ENCODE results near the gene MYT1.

Gene MYT1

DNA sequence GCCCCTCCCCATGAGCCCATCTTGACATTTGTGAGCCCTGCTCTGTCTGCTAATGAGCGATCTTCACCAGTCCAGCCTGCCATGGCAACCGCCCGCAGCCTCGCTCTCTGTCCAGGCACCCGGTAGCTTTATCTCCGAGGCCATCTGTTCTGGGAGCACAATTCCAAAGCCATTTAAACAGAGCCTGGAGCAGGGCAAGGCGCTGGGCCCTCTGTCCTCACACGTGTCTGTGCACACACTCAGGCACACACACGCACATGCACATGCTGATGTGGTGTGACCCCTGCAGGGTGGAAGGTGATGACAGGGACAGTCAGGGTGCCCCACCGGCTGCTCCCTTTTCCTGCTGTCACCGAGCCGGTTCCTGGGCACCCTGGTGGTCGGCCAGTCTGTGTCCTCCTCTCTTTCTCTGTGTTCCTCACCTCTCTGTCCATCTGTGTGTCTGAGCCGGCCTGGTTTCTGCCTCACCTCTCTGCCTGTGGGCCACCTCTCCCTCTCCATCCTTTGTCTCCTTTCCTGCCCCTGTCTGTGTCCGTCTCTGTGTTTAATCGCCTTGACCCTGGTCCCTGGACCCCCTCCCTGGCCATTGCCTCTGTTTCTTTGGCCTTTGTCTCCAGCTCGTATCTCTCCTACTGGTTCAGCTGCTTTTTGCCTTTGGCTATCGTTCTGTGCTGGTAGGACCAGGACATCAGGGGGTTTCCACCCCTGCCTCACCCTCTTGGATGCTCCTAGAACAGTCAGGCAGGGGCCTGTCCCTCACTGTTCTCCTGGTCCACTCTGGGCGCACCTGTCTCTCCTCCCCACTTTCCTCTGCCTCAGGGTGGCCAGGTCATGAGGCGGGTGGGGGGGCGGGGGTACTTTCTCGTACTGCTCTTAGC is 8.8 kb upstream of the MYT1 start:
- DNase-seq: no peak

DNA sequence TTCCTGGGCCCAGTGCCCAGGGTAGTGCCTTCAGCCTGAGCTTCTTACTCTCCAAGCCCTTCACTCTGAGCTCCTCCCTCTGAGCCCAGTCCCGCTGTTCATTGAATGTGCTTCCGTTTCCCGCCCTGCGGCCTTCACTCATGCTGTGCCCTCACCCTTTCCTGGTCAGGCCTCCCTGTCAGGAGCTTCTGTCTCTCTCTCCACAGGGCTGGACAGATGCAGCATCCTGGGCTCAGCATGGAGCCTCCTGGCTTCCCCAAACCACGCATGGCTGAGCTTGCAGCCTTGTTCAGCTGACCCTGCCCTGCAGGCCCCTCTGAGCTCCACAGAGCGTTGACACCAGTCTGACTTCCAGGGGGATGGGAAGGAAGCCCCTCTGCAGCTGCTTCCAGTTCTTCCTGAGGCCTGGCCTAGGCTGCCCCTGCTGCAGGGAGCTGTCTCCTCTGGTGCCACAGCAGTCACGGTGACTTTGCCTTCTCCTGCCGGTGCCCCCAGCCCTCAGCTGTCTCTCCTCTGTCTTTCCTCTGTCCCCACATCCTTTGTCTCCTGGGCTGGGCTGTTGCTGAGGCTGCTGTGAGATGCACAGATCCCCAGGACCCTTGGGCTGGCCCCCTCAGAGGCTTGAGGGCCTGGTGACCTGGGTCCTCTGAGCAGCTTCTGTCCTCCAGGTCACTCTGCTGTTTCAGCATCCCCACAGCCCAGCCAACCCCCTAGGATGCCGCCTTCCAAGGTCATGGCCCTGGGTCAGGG is 7.9 kb upstream of the MYT1 start:
- no peak for DNase-seq

DNA sequence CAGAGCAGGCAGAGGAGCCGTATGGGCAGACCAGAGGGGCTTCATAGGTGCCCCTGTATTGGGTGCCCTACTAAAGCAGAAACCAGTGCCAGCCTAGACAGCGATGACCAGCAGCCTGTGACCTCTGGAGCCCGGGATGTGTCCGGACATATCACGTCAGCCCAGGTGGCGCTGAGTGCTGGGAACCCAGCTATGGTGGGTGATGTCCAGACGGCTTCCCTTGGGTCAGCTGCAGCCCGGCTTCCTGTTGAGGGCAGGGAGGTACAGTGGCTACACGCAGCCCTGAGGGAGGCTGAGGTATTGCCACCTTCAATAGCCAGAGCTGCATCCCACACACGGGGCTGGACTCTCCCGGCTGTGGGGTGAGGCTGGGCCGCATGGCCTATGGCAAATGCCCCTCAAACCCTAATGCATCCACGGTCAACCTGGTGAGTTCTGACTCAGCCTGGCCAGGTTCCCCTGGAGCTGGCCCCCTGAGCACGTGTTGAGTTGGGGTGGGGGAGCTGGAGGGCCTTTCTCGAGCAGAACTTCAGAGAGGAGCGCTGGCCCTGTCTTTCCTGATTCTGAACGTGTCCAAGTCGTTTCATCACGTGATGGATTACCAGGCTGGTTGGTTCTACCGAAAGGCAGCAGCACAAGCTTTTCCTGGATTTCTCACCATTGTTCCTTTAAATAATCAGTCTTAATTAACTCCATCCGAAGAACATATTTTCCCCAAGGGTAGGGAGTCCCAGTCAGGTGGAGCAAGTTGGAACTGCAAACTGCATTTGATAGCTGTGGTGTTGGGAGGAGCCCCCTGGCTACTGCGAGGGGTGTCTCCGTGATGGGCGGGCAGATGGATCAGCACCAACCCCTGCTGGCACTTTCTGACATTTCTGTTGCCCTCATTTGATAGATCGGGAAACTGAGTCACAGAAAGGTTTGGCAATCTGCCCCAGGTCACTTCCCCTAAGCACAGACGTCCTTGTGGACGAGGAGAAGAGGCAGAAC is 7.1 kb upstream of the MYT1 start:
- no peak for DNase-seq

DNA sequence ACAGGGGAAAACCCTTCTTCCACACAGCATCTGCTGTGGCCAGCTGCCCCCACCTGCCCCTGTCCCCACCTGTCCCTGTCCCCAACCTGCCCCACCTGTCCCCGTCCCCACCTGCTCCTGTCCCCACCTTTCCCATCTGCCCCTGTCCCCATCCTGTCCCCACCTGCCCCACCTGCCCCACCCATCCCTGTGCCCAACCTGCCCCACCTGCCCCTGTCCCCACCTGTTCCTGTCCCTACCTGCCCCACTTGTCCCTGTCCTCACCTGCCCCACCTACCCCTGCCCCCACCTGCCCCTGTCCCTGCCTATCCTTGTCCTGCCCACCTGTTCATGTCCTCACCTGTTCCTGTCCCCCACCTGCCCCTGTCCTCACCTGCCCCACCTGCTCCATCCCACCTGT is 6.4 kb upstream of the MYT1 start:
- DNase-seq: no peak

DNA sequence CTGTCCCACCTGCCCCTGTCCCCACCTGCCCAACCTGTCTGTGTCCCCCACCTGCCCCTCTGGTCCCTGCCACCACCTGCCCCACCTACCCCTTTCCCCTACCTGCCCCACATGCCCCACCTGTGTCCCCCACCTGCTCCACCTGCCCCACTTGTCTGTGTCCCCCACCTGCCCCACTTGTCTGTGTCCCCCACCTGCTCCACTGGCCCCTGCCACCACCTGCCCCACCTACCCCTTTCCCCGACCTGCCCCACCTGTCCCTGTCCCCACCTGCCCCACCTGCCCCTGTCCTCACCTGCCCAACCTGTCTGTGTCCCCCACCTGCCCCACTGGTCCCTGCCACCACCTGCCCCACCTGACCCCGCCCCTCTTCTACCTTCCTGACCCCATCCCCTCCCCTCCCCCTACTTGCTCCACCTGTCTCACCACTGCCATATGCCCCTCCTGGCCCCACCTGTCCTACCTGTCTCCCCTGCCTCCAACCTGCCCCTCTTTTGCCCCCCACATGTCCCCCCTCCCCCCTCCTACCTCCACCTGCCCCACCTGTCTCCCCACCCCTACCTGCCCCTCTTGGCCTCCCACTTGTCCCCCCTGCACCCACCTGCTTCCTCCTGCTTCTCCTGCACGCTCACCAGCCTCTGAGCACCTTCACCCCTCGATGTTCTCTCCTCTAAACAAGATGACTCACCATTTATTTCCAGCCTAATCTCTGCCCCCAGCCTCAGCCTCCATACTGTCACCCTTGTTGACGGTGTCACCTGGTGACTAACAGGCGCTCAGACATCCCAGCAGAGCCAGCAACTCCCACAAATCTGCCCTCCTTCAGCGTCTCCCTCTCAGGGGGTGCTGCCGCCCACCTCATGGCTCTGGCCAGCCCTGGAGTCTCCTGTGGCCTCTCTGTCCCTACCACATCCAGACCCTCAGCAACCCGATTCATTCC is 5.6 kb upstream of the MYT1 start:
- no peak for DNase-seq

DNA sequence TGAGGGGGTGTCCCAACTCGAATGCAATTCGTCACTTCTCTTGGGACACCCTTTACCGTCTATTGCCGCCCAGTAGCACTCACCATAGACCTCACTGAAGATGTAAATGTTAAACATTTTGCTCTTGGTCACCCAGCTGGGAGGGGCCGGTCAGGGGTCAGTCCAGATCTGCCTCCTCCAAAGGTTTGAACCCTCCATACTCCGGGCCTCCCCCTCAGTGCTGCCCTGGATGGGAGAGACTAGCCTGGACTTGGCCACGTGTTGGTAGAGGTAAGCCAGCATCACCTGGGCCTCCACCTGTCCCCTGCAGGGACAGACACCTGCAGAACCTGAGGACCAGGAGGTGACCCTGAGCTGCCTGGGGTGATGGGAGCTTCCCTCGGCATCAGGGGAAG is 5.0 kb upstream of the MYT1 start:
- DNase-seq: no peak

DNA sequence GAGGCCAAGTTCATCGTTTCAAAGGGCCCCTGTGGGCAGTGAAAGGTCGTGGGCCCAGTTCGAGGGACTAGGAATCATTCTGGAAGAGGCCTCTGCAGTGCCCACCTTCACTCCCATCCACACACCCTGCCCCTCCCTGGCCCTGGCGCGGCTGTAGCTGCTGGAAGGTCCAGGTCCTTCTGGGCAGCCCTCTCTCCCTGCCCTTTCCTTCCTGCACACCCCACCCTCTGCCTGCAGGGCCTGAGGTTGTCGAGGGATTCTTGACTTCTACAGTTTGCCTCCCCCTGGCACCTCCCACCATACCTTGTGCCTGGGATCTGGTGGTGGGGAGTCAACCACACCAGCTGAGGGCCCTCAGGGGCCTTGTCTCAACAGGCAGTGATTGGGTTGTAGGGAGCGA is 4.5 kb upstream of the MYT1 start:
- DNase-seq: no peak

DNA sequence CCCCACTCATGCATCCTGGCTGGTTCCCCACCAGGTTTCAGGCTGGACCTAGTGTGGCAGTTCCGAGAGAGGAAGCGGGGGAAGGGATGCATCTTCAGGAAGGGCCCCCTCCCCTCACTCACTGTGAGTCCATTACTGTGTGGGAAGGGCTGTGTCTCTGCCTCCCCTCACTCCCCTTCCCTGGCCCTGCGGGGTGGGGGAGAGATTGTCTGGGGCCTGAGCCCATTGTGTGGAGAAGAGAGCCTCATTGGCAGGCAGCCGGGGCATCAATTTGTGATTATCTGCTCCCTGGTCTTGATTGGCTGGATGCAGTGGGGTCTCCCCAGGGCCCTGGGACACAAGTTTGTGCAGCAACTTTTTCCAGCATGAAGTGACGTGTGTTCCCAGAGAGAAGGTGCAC is 4.1 kb upstream of the MYT1 start:
- DNase-seq: no peak

DNA sequence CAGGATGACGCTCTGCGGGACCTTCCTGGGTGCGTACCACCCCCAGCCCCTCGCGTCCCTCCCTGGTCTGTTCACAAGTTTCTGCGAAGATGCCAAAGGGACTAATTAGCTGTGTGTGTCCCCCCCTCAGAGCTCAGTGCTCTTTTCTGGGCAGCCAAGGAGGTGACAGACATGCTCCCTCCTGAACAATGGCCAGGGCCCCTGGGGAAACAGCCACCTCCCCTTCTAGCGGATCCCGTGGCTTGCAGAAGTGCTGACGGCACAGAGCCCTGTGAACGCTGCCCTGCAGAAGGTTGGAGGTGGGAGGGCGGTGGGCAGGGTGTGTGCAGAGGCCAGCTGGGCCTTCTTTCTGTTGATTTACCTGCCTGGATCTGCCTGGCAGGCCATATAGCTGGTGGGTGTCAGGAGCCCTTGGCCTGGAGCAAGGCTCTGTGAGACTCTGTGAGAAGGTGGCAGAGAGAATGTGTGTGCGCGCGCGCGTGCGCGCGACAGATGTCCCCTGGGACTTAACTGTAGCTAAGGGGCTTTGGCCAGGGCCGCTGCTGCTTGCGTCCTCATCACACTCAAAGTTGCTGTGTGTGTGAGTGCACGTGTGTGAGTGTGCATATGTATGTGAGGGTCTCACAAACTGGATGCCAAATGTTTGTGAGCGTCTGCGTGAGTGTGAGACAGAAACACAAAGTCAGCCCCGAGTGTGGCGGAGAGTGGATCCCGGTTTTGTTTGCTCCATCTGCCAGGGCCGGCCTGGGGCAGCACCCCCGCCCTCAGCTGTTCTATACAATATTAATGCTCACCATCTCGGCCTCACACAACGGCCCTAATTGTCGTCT is 3.5 kb upstream of the MYT1 start:
- no peak for DNase-seq

DNA sequence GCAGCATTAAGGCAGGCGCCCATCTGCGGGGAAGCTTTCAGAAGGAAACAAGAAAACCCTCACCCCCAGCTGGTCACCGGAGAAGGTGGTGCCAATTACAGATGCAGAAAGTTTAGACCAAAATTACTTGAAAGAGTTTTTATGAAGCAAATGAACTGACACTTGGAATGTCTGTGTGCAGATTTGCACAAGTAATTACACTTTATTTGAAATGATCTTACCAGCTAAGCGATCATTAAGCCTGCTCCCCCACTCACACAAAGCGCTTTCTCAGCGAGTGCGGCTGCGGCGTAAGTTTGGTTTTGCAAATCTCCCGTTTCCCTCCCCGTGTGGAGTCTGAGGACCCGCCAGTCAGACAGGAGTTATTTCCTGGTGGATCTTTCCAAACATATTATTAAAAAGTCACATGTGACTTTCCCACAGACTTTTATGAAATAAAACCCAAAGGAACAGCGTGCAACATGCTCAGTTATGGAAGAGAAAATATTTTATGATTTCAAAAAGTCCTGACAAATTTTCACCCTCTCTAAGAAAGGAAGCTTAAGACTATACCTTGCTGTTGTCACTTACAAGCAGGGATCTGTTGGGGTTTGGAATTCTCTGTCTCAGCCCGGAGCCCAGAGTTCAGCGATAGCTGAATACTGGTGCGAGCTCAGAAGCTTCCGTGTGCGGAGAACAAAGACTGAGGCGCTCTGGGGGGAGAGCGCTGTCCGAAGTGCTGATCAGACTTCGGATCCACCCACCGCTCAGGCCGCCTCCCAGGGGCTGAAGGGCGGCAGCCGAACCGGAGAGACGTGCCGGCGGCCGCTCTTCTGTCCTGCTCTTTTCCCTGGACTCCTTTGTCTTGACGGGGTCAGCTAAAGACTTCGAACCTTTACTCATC is 2.7 kb upstream of the MYT1 start:
- no peak for DNase-seq

DNA sequence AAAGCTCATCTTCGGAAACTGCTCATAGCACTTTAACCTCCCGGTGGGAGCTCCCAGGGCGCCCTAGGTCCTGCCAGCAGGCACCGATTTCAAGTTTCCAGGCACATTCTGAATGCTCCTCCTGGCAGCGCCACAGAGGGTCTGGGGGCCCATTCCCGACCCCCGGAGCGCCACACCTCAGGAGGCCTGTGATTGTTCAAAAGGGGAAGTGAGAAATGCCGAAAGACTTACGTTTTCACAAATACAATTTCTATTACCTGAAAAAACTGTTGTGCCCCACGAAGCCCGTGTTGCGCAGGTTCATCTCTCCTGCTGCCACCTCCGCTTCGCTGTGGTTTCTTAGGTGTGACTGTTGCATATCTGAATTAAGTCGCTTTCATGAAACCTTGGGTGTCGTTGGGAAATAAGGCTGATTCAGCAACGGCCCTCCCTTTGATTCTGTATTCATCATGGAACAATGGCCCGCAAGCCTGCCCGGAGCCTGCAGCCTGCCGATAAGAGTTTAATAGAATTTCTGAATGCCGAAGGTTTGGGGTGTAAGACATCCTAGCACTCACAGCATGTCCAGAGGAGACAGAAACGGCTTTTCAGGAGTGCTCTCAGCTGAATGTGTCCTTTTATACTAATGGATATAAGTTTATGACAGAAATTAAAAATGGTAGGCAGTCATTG is 1.9 kb upstream of the MYT1 start:
- DNase-seq: no peak

DNA sequence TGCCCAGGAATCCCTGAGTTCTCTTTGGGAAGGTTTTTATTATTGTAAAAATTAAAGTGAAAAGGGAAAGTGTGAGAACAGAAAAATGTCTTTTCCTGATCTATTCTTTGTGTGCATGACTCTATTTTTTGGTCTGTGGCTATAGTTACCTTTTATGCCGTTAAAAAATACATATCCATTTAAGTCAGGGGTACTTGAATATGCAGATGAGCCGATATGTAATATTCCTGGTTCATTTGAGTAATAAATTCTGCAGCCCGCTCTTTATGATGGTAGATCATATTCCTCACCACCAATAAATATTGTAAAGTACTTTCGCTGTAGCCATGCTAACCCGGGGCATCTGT is 503 bp upstream of the MYT1 start:
- DNase-seq: no peak

DNA sequence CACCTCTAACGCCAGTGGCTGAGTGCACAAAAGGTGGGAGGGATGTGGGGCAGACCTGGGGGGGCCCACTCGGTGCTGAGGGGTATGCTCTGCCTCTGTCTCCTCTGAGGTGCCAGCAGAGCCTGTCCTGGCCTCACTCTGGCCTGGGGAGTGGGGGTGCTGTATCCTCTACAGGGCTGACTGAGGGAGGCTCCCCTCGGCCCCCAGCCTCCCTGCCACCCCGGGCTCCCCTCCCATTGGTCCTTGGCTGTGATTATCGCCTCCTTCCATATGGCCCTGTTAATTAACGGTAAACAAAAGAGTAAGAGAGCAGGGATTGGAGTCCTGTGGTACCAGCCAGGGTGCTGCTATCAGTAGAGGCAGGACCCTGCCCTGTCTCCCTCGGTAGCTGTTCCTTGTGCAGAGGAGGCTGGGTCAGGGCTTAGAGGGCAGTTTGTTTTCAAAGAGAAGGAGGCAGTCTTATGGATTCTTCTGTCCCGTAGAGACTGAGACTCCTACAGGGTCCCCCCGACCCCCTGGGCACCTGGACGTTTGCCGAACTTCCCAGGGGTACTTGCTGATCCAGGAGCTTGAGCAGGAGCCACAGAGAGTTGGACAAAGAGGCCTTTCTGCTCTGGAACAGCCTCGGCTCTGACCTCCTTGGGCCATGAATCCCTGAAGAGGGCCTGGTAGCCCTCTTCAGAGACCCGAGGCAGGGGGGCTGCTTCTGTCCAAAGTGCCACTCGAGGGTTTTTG is 1.8 kb downstream of the MYT1 start:
- no peak for DNase-seq

DNA sequence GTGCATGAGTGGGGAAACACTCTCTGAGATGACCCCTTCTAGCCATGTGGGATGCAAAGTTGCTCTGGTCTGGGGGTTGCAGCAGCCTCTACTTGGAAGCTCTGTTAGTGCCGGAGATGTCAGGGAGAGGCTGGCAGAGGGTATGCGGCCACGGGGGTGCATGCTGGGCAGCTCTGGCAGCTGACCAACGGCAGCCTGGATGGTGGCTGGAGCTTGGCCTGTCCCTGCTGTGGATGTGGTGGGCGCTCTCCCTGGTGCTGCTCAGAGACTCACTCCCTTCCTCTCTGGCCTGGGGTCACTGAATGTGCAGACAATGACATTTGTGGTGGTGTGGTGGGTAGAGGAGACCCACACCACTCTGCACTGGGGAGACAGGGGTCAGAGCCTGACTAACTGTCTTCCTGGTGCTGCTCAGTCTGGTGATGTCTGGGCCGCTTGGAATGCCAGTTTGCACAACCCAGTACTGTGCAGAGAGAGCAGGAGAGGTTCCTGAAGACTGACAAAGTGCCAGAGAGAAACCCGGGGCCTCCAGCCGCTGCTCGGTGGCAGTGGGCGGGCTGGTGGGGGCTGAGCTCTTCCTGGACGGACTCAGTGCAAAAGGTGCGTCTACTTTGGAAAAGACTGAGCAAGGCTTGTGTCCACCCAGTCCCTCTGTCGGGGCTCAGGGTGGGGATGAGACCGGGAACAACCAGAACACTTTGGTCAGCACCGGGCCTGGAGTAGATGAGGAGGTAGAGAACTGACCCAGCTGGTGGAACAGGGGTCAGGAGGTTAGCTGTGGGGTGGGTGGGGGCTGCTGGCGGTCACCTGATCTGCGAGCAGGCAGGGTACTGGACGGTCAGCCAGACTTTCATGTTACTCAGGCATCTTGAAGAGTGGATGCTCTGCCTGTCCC is 2.7 kb downstream of the MYT1 start:
- DNase-seq: no peak

DNA sequence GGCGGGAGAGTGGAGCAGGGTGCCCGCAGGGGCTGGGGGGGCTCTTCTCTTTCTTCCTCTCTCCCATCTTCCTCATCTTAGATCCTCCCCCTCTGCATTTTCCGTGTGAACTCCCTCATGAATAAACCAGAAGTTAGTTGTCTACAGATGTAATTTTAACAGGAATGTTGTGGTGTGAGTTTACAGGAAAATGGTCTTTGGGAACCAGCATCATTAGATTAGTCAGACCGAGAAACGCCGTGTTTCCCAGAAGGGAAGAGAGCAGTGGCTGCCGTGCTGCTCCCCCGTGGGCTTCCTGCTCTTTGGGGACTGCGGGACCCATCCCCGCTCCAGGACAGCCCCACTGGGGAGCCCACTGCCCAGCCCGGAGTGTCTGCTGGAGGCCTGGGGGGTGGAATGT is 3.4 kb downstream of the MYT1 start:
- no peak for DNase-seq

DNA sequence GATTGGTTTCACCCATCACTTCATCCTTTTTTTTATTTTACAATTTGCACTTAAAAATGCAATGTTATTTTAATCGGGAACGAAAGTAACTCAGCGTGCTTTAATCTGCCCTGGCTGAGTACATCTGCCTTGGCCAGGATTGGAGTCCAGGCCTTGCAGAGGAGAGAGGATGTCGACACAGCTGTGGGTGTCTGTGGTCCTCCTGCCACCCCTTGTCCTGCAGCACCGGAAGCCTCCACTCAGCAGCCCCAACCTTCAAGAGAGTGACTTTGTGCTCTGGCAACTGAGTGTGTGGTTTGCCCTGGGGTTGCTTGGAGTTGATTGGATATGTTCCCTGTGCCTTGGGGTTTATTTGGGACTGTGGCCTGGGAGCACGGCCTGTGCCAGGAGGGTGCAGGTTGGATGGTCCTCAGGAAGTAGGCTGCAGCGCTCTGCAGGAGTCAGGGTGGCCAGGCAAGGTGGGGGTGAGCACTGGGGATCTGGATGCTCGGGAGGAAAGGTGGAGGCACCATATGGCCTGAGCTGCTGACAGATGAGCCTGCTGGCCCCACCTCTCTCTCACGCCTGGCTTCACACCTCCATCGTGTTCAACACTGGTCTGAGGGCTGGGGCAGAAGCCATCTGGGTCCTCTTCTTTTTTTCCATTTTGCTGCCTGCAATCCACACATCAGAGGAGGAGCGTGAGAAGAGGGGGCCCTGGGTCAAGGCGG is 4.3 kb downstream of the MYT1 start:
- no peak for DNase-seq

DNA sequence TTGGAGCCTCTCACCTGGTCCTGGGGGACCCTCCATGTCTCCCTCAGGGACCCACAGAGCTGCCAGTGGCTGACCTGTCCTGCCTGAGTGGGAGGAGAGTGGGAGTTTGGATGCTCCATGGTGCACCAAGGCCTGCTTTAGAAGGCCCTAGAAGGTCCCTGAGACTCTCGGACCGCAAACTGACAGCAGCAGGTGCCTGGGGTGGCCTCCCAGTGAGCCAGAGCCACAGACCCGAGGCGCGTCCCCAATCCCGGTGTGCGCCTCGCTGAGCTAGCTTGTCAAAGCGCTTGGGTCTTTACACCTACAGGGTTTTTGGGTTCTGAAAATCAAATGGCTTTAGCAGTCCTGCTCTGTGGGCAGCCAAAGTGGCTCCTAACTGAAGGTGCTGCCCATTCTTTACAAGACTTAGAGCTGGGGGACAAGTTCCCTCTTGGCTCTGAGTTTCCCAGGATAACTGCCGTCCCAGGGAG is 4.9 kb downstream of the MYT1 start:
- DNase-seq: no peak

All from activated CD4-positive, CD25-positive, alpha-beta regulatory T cell (primary cell).